Liver (tissue), 10 donors: Measurements from ENCODE around the gene ENTPD6. TPM values are rescaled to one million over a fixed set of nuclear protein-coding genes. Genes with fewer than 3 reads are reported as not detected.

ENCODE experiments used
- DNase-seq: peaks from one replicate; pipeline ENCODE4 v3.0.0-alpha.2; 2017; ENCODE audit warnings: low spot score
- H3K27ac ChIP-seq, 2 donors: one replicate each; pipeline ENCODE4 v1.7.0; 2013; ENCODE audit warnings: inconsistent platforms in 2 of 2, low read length in 2 of 2, control low read depth in 1 of 2, low read depth in 1 of 2, mild to moderate bottlenecking in 1 of 2
- H3K27me3 ChIP-seq, 4 donors: one replicate each; pipeline versions ENCODE4 v1.6.1 to v1.7.0; 2013; ENCODE audit warnings: low read length in 3 of 4, inconsistent platforms in 1 of 4, mild to moderate bottlenecking in 1 of 4, moderate library complexity in 1 of 4; ENCODE audit not compliant: control insufficient read depth in 4 of 4, insufficient read depth in 4 of 4
- H3K36me3 ChIP-seq, 4 donors: one replicate each; pipeline versions ENCODE4 v1.6.1 to v1.7.0; 2013; ENCODE audit warnings: low read length in 3 of 4, mild to moderate bottlenecking in 3 of 4, low read depth in 1 of 4, moderate library complexity in 1 of 4; ENCODE audit not compliant: control insufficient read depth in 4 of 4, insufficient read depth in 3 of 4
- H3K4me1 ChIP-seq, 4 donors: one replicate each; pipeline versions ENCODE4 v1.6.1 to v1.7.0; 2013; ENCODE audit warnings: low read length in 3 of 4, mild to moderate bottlenecking in 3 of 4, moderate library complexity in 1 of 4; ENCODE audit not compliant: control insufficient read depth in 4 of 4, insufficient read depth in 4 of 4
- H3K4me3 ChIP-seq, 3 donors: one replicate each; pipeline versions ENCODE4 v1.6.1 to v1.7.0; 2013; ENCODE audit warnings: low read length in 3 of 3, control low read depth in 1 of 3, low read depth in 1 of 3, mild to moderate bottlenecking in 1 of 3
- H3K9ac ChIP-seq, 2 donors: one replicate each; pipeline ENCODE4 v1.7.0; 2013; ENCODE audit warnings: low read length in 2 of 2, mild to moderate bottlenecking in 2 of 2, moderate library complexity in 2 of 2, control low read depth in 1 of 2, low read depth in 1 of 2
- H3K9me3 ChIP-seq, 4 donors: one replicate each; pipeline versions ENCODE4 v1.6.1 to v1.7.0; 2013; ENCODE audit warnings: low read length in 3 of 4; ENCODE audit not compliant: control insufficient read depth in 4 of 4
- EGR1 ChIP-seq, 2 donors: IDR thresholded peaks; 2 replicates each; pipeline ENCODE4 v1.6.1; 2016 to 2018; ENCODE audit warnings: antibody characterized with exemption in 2 of 2, low read depth in 2 of 2
- FOXA1 ChIP-seq: IDR thresholded peaks from 2 replicates; pipeline ENCODE4 v1.6.1; 2016; ENCODE audit warnings: antibody characterized with exemption
- HNF4G ChIP-seq: IDR thresholded peaks from 2 replicates; pipeline ENCODE4 v1.6.1; 2016; ENCODE audit warnings: antibody characterized with exemption
- MAX ChIP-seq: IDR thresholded peaks from 2 replicates; pipeline ENCODE4 v1.6.1; 2016; ENCODE audit warnings: antibody characterized with exemption
- RAD21 ChIP-seq, 2 donors: IDR thresholded peaks; 2 replicates each; pipeline ENCODE4 v1.6.1; 2016; ENCODE audit warnings: antibody characterized with exemption in 2 of 2, mild to moderate bottlenecking in 2 of 2
- WGBS: extraction: QIAGEN DNeasy Blood & Tissue Kit; methylation state at CpG from one replicate; pipeline ENCODE4 v1.1.7; 2013; 5-methylcytosine and 5-hydroxymethylcytosine counted together
- polyA plus RNA-seq, 2 donors: library from polyadenylated mRNA; stranded (reverse) in 1 of 2; unstranded in 1 of 2; fragments of 200-250 nt in 1 of 2; fragments of >200 nt in 1 of 2; fragmentation: Nextera tagmentation in 1 of 2; extraction: Ambion mirVana in 1 of 2; gene quantifications; one replicate each; pipeline versions ENCODE4 v1.2.1 to v1.2.3, GENCODE V29; 2013 to 2015
- small RNA-seq: library from RNA; depleted of rRNA; stranded (forward); fragments of <200 nt; gene quantifications from one replicate; pipeline ENCODE3, GENCODE V24; 2014
- total RNA-seq, 2 donors: library from RNA; depleted of rRNA; stranded (reverse); fragments of >200 nt; gene quantifications; one replicate each; pipeline ENCODE4 v1.2.3, GENCODE V29; 2014
- TF ChIP-seq, protein P1 (sequence below): IDR thresholded peaks from 2 replicates; pipeline ENCODE4 v1.6.1; 2016; ENCODE audit warnings: antibody characterized with exemption
- donor health status: healthy.
- donor health status: healthy.
- donor health status: healthy.
- donor health status: healthy.
- donor health status: healthy.

The ENTPD6 gene
- total and polyA plus RNA-seq, 4 donors, result 14.9 to 29.9 (median 24.4) TPM

- Histone ChIP-seq H3K36me3 (peaks cover 0 to 26% (median 5%) of the 10 kb centered on the region in 4 donors), H3K9ac (no peak overlapping the region)
- 96% methylated on average over 32 of the region's 32 CpGs for WGBS
Measured at GRCh38 chr20:25274891-25275812, 79.6 kb downstream of the ENTPD6 start.

GRCh38 chr20:25275813-25276532, 80.5 kb downstream of the ENTPD6 start:
- H3K4me1 ChIP-seq, result peaks cover 0 to 7% (median 3%) of the 10 kb centered on the region in 4 donors
- peaks cover 0 to 27% (median 5%) of the 10 kb centered on the region in 4 donors for H3K36me3 ChIP-seq
- DNase-seq, result no peak
- WGBS, result 97% methylated on average over 20 of the region's 20 CpGs
- no peak overlapping the region for H3K4me3 ChIP-seq
- TF ChIP-seq EGR1 (IDR thresholded peaks at IDR 0.05; ENCODE audit: low read depth in 2 of 2), result no peak
- H3K27me3 ChIP-seq, result no peaks in the 10 kb centered on the region
- H3K9ac ChIP-seq, result no peak overlapping the region
- H3K27ac ChIP-seq, result no peak overlapping the region
- no peaks in the 10 kb centered on the region for H3K9me3 ChIP-seq

More at GRCh38 chr20:25274891-25275812, 79.6 kb downstream of the ENTPD6 start:
- TF ChIP-seq, protein P1, sequence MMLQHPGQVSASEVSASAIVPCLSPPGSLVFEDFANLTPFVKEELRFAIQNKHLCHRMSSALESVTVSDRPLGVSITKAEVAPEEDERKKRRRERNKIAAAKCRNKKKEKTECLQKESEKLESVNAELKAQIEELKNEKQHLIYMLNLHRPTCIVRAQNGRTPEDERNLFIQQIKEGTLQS, result no peak
- TF ChIP-seq FOXA1 (no peak), RAD21 (IDR thresholded peaks at IDR 0.05) (no peak), HNF4G (no peak), EGR1 (IDR thresholded peaks at IDR 0.05; ENCODE audit: low read depth in 2 of 2) (no peak), MAX (no peak)
- H3K27ac ChIP-seq, result no peak overlapping the region
- no peak for DNase-seq
- H3K4me3 ChIP-seq, result no peak overlapping the region
- H3K4me1 ChIP-seq, result peaks cover 0 to 5% (median 2%) of the 10 kb centered on the region in 4 donors
- no peaks in the 10 kb centered on the region for H3K27me3 ChIP-seq
- H3K9me3 ChIP-seq, result no peaks in the 10 kb centered on the region

Small RNA genes within 50 kb of the gene (small RNA-seq; reads per million reads assigned to genes)
- gene AL035252.4, result not detected
- gene AL121772.2, result not detected
- gene RF00019, result not detected

Other genes with a start within 250 kb of the ENTPD6 start
- 10 to 100 TPM in 1 of 2 donors, 1 to 10 TPM in 1; 1.8 to 15.1 TPM for gene CST7, start 246.4 kb upstream of the ENTPD6 start, total RNA-seq
- 1 to 10 TPM; 1.5 to 3.7 TPM for gene CST7, start 246.4 kb upstream of the ENTPD6 start, polyA plus RNA-seq
- 100 to 1,000 TPM; 132 to 378 TPM for gene APMAP, start 203.0 kb upstream of the ENTPD6 start, total RNA-seq
- gene APMAP, start 203.0 kb upstream of the ENTPD6 start, polyA plus RNA-seq, result 100 to 1,000 TPM; 210 to 257 TPM
- 10 to 100 TPM; 37.2 to 87.5 TPM for gene ACSS1, start 137.6 kb upstream of the ENTPD6 start, total RNA-seq
- gene ACSS1, start 137.6 kb upstream of the ENTPD6 start, polyA plus RNA-seq, result 1 to 10 TPM; 5.3 to 7.1 TPM
- gene VSX1, start 113.6 kb upstream of the ENTPD6 start, total RNA-seq, result under 1 TPM in 1 of 2 donors, not detected in 1; 0.08 TPM
- under 1 TPM in 1 of 2 donors, not detected in 1; 0.03 TPM for gene VSX1, start 113.6 kb upstream of the ENTPD6 start, polyA plus RNA-seq
- gene PYGB, start 52.4 kb downstream of the ENTPD6 start, total RNA-seq, result 10 to 100 TPM; 11.3 to 11.7 TPM
- 1 to 10 TPM; 3.6 to 8.3 TPM for gene PYGB, start 52.4 kb downstream of the ENTPD6 start, polyA plus RNA-seq
- gene ABHD12, start 195.1 kb downstream of the ENTPD6 start, total RNA-seq, result 10 to 100 TPM; 11.1 to 13.3 TPM
- gene ABHD12, start 195.1 kb downstream of the ENTPD6 start, polyA plus RNA-seq, result 10 to 100 TPM; 12.4 to 15.4 TPM
- gene GINS1, start 212.0 kb downstream of the ENTPD6 start, total RNA-seq, result 10 to 100 TPM in 1 of 2 donors, under 1 TPM in 1; 0.25 to 11.4 TPM
- gene GINS1, start 212.0 kb downstream of the ENTPD6 start, polyA plus RNA-seq, result under 1 TPM; 0.17 to 0.70 TPM